ENCODE measurements around the gene SRRM4.
"Not testable (repeated sequence)": the region's sequence is repeated elsewhere in the genome, so short reads cannot be mapped to it uniquely, and the experiment has no call there.

Gene SRRM4

DNA sequence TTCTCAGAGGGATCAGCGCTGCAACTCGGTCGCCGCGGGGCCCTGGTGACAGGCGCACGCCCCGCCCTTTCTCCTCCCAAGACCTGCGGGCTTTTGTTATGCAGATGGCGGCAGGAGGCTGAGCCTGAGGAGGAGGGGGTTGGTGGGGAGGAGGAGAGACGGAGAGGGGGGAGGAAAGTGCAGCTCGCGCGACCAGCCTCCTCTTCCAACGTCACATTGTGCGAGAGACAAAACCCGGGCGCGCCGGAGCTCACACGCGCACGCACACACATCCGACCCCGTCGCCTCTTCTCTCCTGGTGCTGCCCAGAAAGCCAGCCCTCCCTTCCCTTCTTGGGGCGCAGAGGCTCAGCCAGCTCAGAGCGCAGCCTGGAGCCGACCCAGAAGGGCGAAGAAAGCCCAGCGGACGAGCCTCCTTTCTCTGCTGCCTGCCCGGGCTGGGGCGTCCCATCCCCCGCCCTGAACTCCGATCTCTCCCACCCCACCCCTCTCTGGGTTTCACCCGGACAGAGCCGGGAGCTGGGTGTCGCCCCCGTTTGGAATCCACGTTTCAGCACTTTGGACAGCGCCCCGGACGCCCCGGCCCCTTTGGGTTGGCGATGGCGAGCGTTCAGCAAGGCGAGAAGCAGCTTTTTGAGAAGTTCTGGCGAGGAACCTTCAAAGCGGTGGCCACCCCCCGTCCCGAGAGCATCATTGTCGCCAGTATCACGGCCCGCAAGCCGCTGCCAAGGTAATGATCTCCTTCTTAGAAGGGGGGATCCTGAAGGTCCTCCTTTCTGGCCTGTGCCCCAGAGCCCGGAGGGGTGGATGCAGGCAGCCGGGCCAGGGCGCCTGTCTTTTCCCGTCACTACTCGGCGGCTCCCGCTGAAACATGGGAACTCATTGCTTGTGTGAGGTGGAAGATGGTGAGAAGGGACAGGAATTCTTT is at the start of gene SRRM4:
Gene SRRM4, plus strand, starts transcription at position 257 of the 927 bp plus-strand sequence. Its CDS starts 342 bp downstream, at position 599.
- DNase-seq (ENCODE audit: low read depth), result no peak

- DNase-seq (ENCODE audit: low read depth), result no peak
These were observed 35.1 kb upstream of the SRRM4 start for GRCh38 chr12:118946256-118946655.

- no peak for DNase-seq (ENCODE audit: low read depth)
These were observed 22.8 kb upstream of the SRRM4 start for GRCh38 chr12:118958520-118958919.

GRCh38 chr12:118959348-118959747 is 22.0 kb upstream of the SRRM4 start:
- DNase-seq (ENCODE audit: low read depth), result no peak

- DNase-seq (ENCODE audit: low read depth), result no peak
These were observed 21.3 kb upstream of the SRRM4 start for GRCh38 chr12:118959985-118960560.

- DNase-seq (ENCODE audit: low read depth), result no peak
These were observed 20.5 kb upstream of the SRRM4 start for GRCh38 chr12:118960865-118961264.

DNA sequence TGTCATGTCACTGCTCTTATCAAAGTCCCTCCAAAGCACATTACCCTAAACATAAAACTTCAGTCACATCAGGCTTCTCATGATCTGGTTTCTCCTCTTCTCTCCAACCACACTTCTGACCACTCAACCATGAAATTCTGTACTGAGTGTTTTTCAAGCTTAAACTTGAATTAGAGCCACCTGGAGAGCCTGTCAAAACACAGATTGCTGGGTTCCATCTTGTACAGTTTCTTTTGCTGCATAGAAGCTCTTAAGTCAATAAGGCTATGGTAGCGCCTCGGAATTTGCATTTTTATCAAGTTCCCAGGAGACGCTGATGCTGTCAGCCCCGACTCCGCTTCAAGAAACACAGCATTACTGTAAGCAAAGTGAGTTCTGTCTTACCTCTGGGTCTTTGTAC is 16.4 kb upstream of the SRRM4 start:
- DNase-seq (ENCODE audit: low read depth), result no peak

DNA sequence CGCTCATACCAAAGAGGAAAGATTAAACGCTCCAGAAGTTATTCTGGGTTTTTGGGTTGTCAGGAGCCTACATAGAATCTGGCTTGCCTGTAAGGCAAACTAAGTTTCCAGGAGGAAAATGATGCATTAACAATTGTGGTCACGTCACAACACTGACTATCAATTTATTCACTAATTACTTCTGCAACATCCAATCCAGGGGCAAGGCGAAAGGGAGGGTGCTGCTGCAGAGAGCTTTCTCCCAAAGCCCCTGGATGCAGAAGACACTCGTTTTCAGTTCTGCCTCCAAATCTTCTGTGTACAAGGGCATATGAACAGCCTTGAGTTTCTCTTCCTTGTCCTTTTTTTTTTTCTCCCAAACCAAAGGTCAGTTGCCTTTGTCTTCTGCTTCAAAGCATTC is 10.5 kb upstream of the SRRM4 start:
- DNase-seq (ENCODE audit: low read depth), result no peak

GRCh38 chr12:118972982-118973381 is 8.4 kb upstream of the SRRM4 start:
- DNase-seq (ENCODE audit: low read depth), result no peak

GRCh38 chr12:118979763-118980406 is 1.5 kb upstream of the SRRM4 start:
- DNase-seq (ENCODE audit: low read depth), result no peak

- DNase-seq (ENCODE audit: low read depth), result no peak
These were observed 830 bp upstream of the SRRM4 start for GRCh38 chr12:118980407-118981014.

DNA sequence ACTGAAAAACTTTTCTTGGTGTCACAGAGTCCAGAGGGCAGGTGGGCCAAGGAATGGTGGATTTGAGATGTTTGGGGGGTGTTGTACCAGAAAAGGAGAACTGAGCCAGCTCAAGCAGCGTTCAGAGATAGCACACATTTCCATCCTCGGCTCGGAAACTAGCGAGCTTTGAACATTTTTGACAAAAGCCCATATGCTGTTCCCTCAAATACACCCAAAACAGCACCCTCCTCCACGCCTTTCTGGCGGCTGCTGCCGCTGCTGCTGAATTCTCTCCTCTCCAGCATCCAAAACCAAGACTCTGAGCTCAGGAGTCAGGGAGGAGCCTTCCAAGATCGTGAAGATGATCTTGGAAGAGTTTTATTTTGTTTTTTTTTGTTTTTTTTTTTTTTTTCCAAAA is 961 bp downstream of the SRRM4 start:
- DNase-seq (ENCODE audit: low read depth), result no peak

GRCh38 chr12:118982984-118983761 is 1.8 kb downstream of the SRRM4 start:
- DNase-seq (ENCODE audit: low read depth), result no peak

DNA sequence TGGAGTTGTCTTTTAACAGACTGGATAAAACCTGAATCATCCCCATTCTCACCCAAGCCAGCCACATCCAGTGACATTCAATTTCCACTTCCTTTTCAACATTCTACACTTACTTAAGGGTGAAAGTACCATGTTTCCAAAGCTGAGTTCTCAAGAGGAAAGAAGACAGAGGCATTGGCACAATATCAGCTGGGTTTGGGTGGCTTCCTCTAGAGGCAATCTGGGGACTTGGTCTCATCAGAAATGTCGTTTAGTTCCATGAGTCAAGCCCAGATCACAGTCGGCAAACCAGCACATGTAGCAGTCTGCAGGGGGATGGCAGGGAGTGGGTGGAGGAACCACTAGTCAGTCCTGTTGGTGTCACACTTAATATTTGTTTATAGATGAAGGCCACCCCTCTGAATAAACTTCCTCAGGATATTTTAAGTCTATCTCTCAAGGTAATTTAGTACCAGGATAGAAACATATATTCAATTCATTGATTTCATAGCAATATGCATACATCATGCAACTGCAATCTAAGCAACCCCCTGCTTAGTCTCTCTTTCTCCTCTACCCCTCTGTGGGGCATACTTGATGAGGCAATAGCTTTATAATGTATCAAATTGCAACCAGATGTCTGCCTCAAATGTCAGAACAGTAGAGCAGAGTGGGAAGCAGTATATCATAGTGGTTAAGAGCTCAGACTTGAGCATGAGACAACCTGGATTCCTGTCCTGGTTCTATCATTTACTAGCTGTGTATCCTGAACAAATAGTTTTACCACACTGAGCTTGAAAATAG is 3.0 kb downstream of the SRRM4 start:
- no peak for DNase-seq (ENCODE audit: low read depth)

DNA sequence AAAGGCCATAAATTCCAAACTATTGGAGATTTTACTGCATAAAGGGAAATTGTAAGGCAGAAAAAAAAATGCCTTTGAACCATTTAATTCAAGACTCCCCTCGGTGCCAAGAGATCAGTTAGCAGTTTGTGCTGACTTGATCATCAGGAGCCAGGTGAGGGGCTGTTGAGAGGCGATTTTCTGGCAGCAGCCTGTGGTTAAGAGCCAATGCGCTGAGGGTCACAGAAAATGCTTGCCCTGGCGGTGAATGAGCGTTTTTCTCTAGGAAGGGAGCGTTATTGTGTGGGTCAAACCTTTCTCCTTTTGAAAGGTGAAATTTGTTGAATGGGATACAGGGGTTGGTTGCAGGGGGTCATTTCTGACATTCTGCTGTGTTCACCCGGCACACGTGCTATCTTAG is 4.7 kb downstream of the SRRM4 start:
- no peak for DNase-seq (ENCODE audit: low read depth)

GRCh38 chr12:118999107-118999506 is 17.8 kb downstream of the SRRM4 start:
- no peak for DNase-seq (ENCODE audit: low read depth)

GRCh38 chr12:119005085-119005484 is 23.7 kb downstream of the SRRM4 start:
- DNase-seq (ENCODE audit: low read depth), result no peak

DNA sequence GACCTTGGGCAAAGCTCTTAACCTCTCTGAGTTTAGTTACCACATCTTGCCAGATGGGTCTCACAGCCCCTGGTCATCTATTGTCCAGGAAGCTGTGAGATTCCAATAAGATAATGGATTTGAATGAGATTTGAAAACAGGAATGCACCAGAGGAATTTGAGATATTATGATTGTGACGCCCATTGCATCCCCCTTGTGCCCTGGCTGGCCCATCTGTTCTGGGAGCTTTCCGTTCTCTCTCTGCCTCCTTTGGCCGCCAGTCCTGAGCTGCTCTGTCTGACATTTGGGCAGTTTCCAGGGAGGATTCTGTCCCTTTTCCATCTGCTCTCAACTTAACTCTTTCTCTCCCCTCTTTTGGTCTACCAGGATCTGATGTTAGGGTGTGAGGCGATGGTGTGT is 24.6 kb downstream of the SRRM4 start:
- DNase-seq (ENCODE audit: low read depth), result no peak

DNA sequence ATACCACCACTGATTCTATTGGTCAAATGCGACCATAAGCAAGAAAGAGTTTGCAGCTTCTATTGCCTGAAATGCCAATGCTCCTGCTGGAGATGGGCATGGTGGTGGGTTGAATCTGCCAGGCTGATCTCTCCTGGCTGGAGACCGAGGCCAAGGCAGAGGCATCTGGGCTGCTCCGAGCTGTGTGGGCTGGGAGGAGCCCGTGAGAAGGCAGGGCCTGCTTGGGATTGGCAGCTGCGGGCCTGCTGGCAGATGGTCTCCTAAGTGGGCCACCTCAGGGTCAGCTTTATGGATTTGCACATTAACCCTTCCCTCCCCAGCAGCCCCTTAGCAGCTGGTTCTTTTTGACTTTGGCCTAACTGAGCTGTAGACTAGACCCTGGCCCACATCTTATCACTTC is 25.4 kb downstream of the SRRM4 start:
- DNase-seq (ENCODE audit: low read depth), result no peak

DNA sequence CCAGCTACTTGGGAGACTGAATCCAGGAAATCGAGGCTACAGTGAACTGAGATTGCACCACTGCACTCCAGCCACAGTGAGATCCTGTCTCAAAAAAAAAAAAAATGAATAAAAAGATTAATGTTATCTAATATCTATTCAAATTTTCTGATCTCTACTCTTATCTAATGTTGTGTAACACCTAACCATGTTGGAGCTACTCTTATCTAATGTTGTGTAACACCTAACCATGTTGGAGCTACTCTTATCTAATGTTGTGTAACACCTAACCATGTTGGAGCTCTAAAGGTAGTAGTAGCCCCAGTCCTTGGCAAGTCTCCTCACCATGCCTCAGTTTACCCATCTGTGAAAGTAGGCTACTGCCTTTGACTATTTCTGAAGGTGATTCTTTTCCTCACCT is 26.9 kb downstream of the SRRM4 start:
- DNase-seq (ENCODE audit: low read depth), result not testable (repeated sequence)

DNA sequence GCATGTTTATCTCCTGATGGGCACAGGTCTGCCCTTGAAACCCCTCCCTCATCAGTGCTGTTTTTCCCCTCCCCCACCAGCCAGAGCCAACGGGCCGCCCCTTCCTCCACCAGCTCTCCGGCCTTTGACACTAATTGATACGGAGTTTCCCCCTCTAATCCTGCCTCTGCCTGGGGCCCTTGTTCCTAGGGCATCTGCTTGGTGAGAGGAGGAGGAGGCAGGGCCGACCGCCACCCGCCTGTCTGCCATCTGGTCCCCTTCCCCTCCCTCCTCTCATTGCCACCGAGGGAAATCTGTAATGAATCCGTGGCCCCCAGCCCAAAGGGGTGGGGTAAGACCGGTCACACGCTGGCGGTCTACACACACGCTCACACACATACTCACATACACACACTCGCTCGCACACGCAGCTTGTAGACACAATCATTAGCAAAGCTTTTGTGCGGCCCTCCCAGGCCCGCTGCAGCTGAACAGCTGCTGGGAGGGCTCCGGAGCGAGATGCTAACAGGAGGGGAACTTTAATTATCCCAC is 27.4 kb downstream of the SRRM4 start:
- DNase-seq (ENCODE audit: low read depth), result no peak
